Measurements from ENCODE around the gene BNC2. TPM values are rescaled to one million over a fixed set of nuclear protein-coding genes. Genes with fewer than 3 reads are reported as not detected.

The BNC2 gene
- total RNA-seq, 2 donors from 2014 or later, result 0.99 to 1.8 TPM

- intact Hi-C loops (cut with DNase I), result no loop called here
- H3K4me1 ChIP-seq, result no peaks in the 10 kb centered on the region
These were observed 169.1 kb downstream of the BNC2 start for GRCh38 chr9:16701347-16701746.

GRCh38 chr9:16693616-16694015 is 176.9 kb downstream of the BNC2 start:
- no peaks in the 10 kb centered on the region for H3K9me3 ChIP-seq
- no peak overlapping the region for H3K4me3 ChIP-seq
- WGBS, 2 donors, result 66 to 77% methylated on average over 3 of the region's 3 CpGs
- no peaks in the 10 kb centered on the region for H3K36me3 ChIP-seq (replicated peaks in 1 of 2; ENCODE audit: insufficient read depth in 1 of 2, low read depth in 2 of 2)
- intact Hi-C loops (cut with DNase I), result no loop called here
- ATAC-seq (no peak), DNase-seq (no peak)
- H3K27ac ChIP-seq, result no peak overlapping the region
- H3K27me3 ChIP-seq, result no peaks in the 10 kb centered on the region
- H3K4me1 ChIP-seq, result peaks cover 7% of the 10 kb centered on the region
- TF ChIP-seq CTCF (IDR thresholded peaks at IDR 0.05), result no peak
- TF ChIP-seq POLR2A (IDR thresholded peaks at IDR 0.05), result no peak

More at GRCh38 chr9:16701347-16701746, 169.1 kb downstream of the BNC2 start:
- no peaks in the 10 kb centered on the region for H3K27me3 ChIP-seq
- TF ChIP-seq CTCF (IDR thresholded peaks at IDR 0.05) (no peak), POLR2A (IDR thresholded peaks at IDR 0.05) (no peak)
- no peaks in the 10 kb centered on the region for H3K36me3 ChIP-seq (replicated peaks in 1 of 2; ENCODE audit: insufficient read depth in 1 of 2, low read depth in 2 of 2)
- DNase-seq (no peak), ATAC-seq (no peak)
- 21 to 24% methylated on average over 2 of the region's 2 CpGs for WGBS, 2 donors
- H3K27ac ChIP-seq, result no peak overlapping the region
- no peak overlapping the region for H3K4me3 ChIP-seq
- no peaks in the 10 kb centered on the region for H3K9me3 ChIP-seq

- no peak overlapping the region for H3K27ac ChIP-seq
- intact Hi-C loops (cut with DNase I), result no loop called here
These were observed 179.8 kb downstream of the BNC2 start for GRCh38 chr9:16690628-16691027.

GRCh38 chr9:16690205-16690604 is 180.3 kb downstream of the BNC2 start:
- no peak for DNase-seq
- ATAC-seq, result no peak
- intact Hi-C loops (cut with DNase I), result no loop called here
- TF ChIP-seq POLR2A (IDR thresholded peaks at IDR 0.05) (no peak), CTCF (IDR thresholded peaks at IDR 0.05) (no peak)
- 65 to 66% methylated on average over 2 of the region's 2 CpGs for WGBS, 2 donors
- Histone ChIP-seq H3K27ac (no peak overlapping the region), H3K9me3 (no peaks in the 10 kb centered on the region), H3K4me3 (no peak overlapping the region), H3K36me3 (replicated peaks in 1 of 2; ENCODE audit: insufficient read depth in 1 of 2, low read depth in 2 of 2) (no peaks in the 10 kb centered on the region), H3K4me1 (peaks cover 7% of the 10 kb centered on the region), H3K27me3 (no peaks in the 10 kb centered on the region)

More at GRCh38 chr9:16690628-16691027, 179.8 kb downstream of the BNC2 start:
- ATAC-seq, result no peak
- Histone ChIP-seq H3K4me3 (no peak overlapping the region), H3K4me1 (peaks cover 7% of the 10 kb centered on the region), H3K9me3 (no peaks in the 10 kb centered on the region), H3K36me3 (replicated peaks in 1 of 2; ENCODE audit: insufficient read depth in 1 of 2, low read depth in 2 of 2) (no peaks in the 10 kb centered on the region), H3K27me3 (no peaks in the 10 kb centered on the region)
- 72 to 82% methylated on average over 2 of the region's 2 CpGs for WGBS, 2 donors
- no peak for DNase-seq
- TF ChIP-seq POLR2A (IDR thresholded peaks at IDR 0.05) (no peak), CTCF (IDR thresholded peaks at IDR 0.05) (no peak)

- 43 to 45% methylated on average over 5 of the region's 5 CpGs for WGBS, 2 donors
- Histone ChIP-seq H3K4me3 (no peak overlapping the region), H3K4me1 (peaks cover 7% of the 10 kb centered on the region), H3K27ac (no peak overlapping the region), H3K27me3 (no peaks in the 10 kb centered on the region), H3K36me3 (replicated peaks in 1 of 2; ENCODE audit: insufficient read depth in 1 of 2, low read depth in 2 of 2) (no peaks in the 10 kb centered on the region), H3K9me3 (no peaks in the 10 kb centered on the region)
- TF ChIP-seq POLR2A (IDR thresholded peaks at IDR 0.05) (no peak), CTCF (IDR thresholded peaks at IDR 0.05) (no peak)
- intact Hi-C loops (cut with DNase I), result no loop called here
- DNase-seq (peak in 3 of 4 donors; percentile 11 to 51 (median 22)), ATAC-seq (no peak)
These were observed 181.0 kb downstream of the BNC2 start for GRCh38 chr9:16689351-16689938.
